HepG2 (cell line): ENCODE measurements around the gene FIBP. TPM values are rescaled to one million over a fixed set of nuclear protein-coding genes. Genes with fewer than 3 reads are reported as not detected.
A peak's percentile ranks its signal among the peaks of the same experiment; 100 is the strongest.

Source experiments
- CENPX ChIP-seq: sonication (generic); formaldehyde crosslinking; IDR thresholded peaks from 2 replicates; pipeline ENCODE4 v1.9.0; 2021; ENCODE audit warnings: mild to moderate bottlenecking, missing genetic modification reagents, moderate library complexity
- ELF4 ChIP-seq: sonication (generic); formaldehyde crosslinking; IDR thresholded peaks from 2 replicates; pipeline ENCODE4 v1.5.0; 2020; ENCODE audit warnings: missing genetic modification reagents, mild to moderate bottlenecking, moderate library complexity, borderline replicate concordance
- GZF1 ChIP-seq: sonication (generic); formaldehyde crosslinking; IDR thresholded peaks from 2 replicates; pipeline ENCODE4 v1.5.1; 2020; ENCODE audit warnings: mild to moderate bottlenecking, missing genetic modification reagents
- HINFP ChIP-seq: sonication (generic); formaldehyde crosslinking; IDR thresholded peaks from 2 replicates; pipeline ENCODE4 v1.4.0; 2020; ENCODE audit warnings: low read depth, mild to moderate bottlenecking, missing genetic modification reagents
- IKZF4 ChIP-seq: sonication (generic); formaldehyde crosslinking; IDR thresholded peaks from 2 replicates; pipeline ENCODE4 v1.5.1; 2020; ENCODE audit warnings: borderline replicate concordance, mild to moderate bottlenecking, low read depth, missing genetic modification reagents; ENCODE audit errors: not compliant biosample characterization
- IRF9 ChIP-seq: sonication (generic); formaldehyde crosslinking; IDR thresholded peaks from 2 replicates; pipeline ENCODE4 v1.8.0; 2022; ENCODE audit warnings: missing genetic modification reagents, mild to moderate bottlenecking, borderline replicate concordance
- SRSF1 ChIP-seq: fragments of 200-400 bp; formaldehyde crosslinking; optimal IDR thresholded peaks from 2 replicates; pipeline ENCODE3; 2017; ENCODE audit warnings: mild to moderate bottlenecking, low read depth, low read length, moderate library complexity
- THAP11 ChIP-seq: IDR thresholded peaks from 2 replicates; pipeline ENCODE4 v1.6.1; 2016; ENCODE audit warnings: missing biosample characterization, missing genetic modification reagents
- ZMYM2 ChIP-seq: sonication (generic); formaldehyde crosslinking; IDR thresholded peaks from 2 replicates; pipeline ENCODE4 v1.8.0; 2022; ENCODE audit warnings: mild to moderate bottlenecking, missing genetic modification reagents
- ZNF142 ChIP-seq: sonication (generic); formaldehyde crosslinking; IDR thresholded peaks from 2 replicates; pipeline ENCODE4 v1.4.0; 2020; ENCODE audit warnings: missing genetic modification reagents
- ZNF609 ChIP-seq: sonication (generic); formaldehyde crosslinking; IDR thresholded peaks from 2 replicates; pipeline ENCODE4 v1.4.0; 2020; ENCODE audit warnings: mild to moderate bottlenecking, missing genetic modification reagents, borderline replicate concordance
- ZZZ3 ChIP-seq: sonication (generic); formaldehyde crosslinking; IDR thresholded peaks from 2 replicates; pipeline ENCODE4 v1.4.0; 2020; ENCODE audit warnings: missing genetic modification reagents, mild to moderate bottlenecking, borderline replicate concordance
- polyA plus RNA-seq, 8 experiments: library from polyadenylated mRNA; depleted of rRNA in 3 of 8; stranded (reverse) in 7 of 8; unstranded in 1 of 8; fragments of >200 nt; fragmentation: Illumina TruSeq in 4 of 8; extraction: Trizol in 4 of 8; gene quantifications; 2 replicates each; pipeline versions ENCODE4 v1.2.1 to v1.2.3, GENCODE V29; 2011 to 2016; ENCODE audit warnings: low read depth in 4 of 8, missing spikeins in 1 of 8, mixed read lengths in 1 of 8; ENCODE audit not compliant: insufficient read depth in 1 of 8
- total RNA-seq, 5 experiments: library from RNA; depleted of rRNA; stranded (reverse); fragments of >200 nt; fragmentation: Illumina TruSeq; extraction: Trizol; gene quantifications; 2 replicates each; pipeline ENCODE4 v1.2.3, GENCODE V29; 2016; ENCODE audit warnings: low read depth in 1 of 5
- TF ChIP-seq, protein P1 (sequence below): sonication (generic); formaldehyde crosslinking; IDR thresholded peaks from 2 replicates; pipeline ENCODE4 v1.8.0; 2022; ENCODE audit warnings: missing genetic modification reagents, mild to moderate bottlenecking, moderate library complexity, borderline replicate concordance

FIBP gene
- total and polyA plus RNA-seq, 2 of the 13 experiments (the other 11 are each of a cell fraction or from before 2014, with no cell fraction given) = 42.9 to 62.1 TPM

- TF ChIP-seq ZNF609 (CRISPR knock-in tag) (no peak), IRF9 (CRISPR knock-in tag) (no peak), ZZZ3 (CRISPR knock-in tag) (no peak), GZF1 (0 out of 2 replicates have a peak, but pooled peaks have one; percentile 22), ZNF142 (peak; percentile 28; the same call in 1 of the 2 replicates), ELF4 (CRISPR knock-in tag) (no peak), HINFP (no peak), SRSF1 (peak; percentile 91), THAP11 (CRISPR knock-in tag) (no peak), IKZF4 (CRISPR knock-in tag) (no peak), ZMYM2 (no peak), CENPX (CRISPR knock-in tag) (no peak)
- TF ChIP-seq, protein P1, sequence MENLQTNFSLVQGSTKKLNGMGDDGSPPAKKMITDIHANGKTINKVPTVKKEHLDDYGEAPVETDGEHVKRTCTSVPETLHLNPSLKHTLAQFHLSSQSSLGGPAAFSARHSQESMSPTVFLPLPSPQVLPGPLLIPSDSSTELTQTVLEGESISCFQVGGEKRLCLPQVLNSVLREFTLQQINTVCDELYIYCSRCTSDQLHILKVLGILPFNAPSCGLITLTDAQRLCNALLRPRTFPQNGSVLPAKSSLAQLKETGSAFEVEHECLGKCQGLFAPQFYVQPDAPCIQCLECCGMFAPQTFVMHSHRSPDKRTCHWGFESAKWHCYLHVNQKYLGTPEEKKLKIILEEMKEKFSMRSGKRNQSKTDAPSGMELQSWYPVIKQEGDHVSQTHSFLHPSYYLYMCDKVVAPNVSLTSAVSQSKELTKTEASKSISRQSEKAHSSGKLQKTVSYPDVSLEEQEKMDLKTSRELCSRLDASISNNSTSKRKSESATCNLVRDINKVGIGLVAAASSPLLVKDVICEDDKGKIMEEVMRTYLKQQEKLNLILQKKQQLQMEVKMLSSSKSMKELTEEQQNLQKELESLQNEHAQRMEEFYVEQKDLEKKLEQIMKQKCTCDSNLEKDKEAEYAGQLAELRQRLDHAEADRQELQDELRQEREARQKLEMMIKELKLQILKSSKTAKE (CRISPR knock-in tag) = no peak
Observed at GRCh38 chr11:65857500-65857852, 30.8 kb downstream of the FIBP start (continued).
